Naive thymus-derived CD8-positive, alpha-beta T cell (primary cell): ENCODE data around the gene ACTRT2. TPM values are rescaled to one million over a fixed set of nuclear protein-coding genes. Genes with fewer than 3 reads are reported as not detected.

Experiments
- ATAC-seq, 2 donors: fragments of 150-1000 bp; cut with Tn5 transposase in 1 of 2; sonication (Bioruptor Pico), chemical (Tn5 transposase) in 1 of 2; 1 replicate in 1 of 2; 2 replicates in 1 of 2; pipeline ENCODE4 v1.10.0; 2021; ENCODE audit warnings: mild to moderate bottlenecking in 2 of 2, moderate library complexity in 2 of 2
- POLR2A ChIA-PET: fragments of 350-600 bp; sonication (Branson Sonifier 250); formaldehyde crosslinking; loops from one replicate; lab custom pipeline; 2021; ENCODE audit warnings: antibody characterized with exemption; lab: Charles Lee
- DNase-seq, 10 donors: peaks; one replicate each; pipeline versions ENCODE4 v3.0.0 to v3.0.0-alpha.2; 2020 to 2022
- H3K27ac Mint-ChIP-seq, 10 donors: one replicate each; pipeline ENCODE4 v1.8.0; 2020 to 2022; ENCODE audit warnings: mild to moderate bottlenecking in 10 of 10, mixed read lengths in 10 of 10, moderate library complexity in 4 of 10, inconsistent platforms in 1 of 10
- H3K27me3 Mint-ChIP-seq, 5 donors: one replicate each; pipeline ENCODE4 v1.8.0; 2021 to 2022; ENCODE audit warnings: mixed read lengths in 5 of 5
- H3K36me3 Mint-ChIP-seq, 3 donors: one replicate each; pipeline ENCODE4 v1.8.0; 2020 to 2022; ENCODE audit warnings: mixed read lengths in 3 of 3, mild to moderate bottlenecking in 2 of 3, inconsistent platforms in 1 of 3
- H3K4me1 Mint-ChIP-seq, 4 donors: one replicate each; pipeline ENCODE4 v1.8.0; 2021 to 2022; ENCODE audit warnings: mixed read lengths in 4 of 4
- H3K4me3 Mint-ChIP-seq, 10 donors: one replicate each; pipeline ENCODE4 v1.8.0; 2020 to 2022; ENCODE audit warnings: mild to moderate bottlenecking in 10 of 10, mixed read lengths in 10 of 10, moderate library complexity in 6 of 10, inconsistent platforms in 1 of 10
- H3K9me3 Mint-ChIP-seq, 9 donors: one replicate each; pipeline ENCODE4 v1.8.0; 2020 to 2022; ENCODE audit warnings: mixed read lengths in 9 of 9, mild to moderate bottlenecking in 3 of 9, inconsistent platforms in 1 of 9, moderate library complexity in 1 of 9
- polyA plus RNA-seq, 3 donors: library from polyadenylated mRNA; unstranded; fragments of 300-500 nt; fragmentation: Illumina TruSeq; gene quantifications; one replicate each; pipeline ENCODE4 v1.2.3, GENCODE V29; 2021
- total RNA-seq, 8 experiments: library from RNA in 2 of 8; stranded (reverse) in 2 of 8; gene quantifications; one replicate each; pipeline ENCODE4 v1.2.3 and lab custom pipeline; 2021 to 2026

Gene ACTRT2
- total and polyA plus RNA-seq, 5 experiments from 2014 or later = not detected

DNA sequence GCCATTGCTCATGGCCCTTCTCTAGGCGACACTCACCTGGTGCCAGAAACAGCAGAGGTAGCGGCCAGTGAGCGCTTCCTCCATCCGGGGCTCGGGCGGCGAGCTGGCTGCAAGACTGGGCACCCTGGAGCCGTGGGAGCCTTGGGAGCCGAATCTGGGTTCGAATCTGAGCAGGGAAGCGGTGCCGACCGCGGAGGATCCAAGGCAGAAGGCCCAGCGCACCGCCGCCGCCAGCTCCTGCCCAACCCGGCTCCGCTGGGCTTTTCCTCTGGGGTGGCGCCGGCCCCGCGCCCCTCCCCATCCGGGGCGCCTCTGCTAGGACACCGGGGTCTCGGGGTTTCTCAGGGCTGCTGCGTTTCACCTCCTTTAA is 46.0 kb downstream of the ACTRT2 start:
- Mint-ChIP-seq H3K4me1 (peaks cover 1 to 4% (median 2%) of the 10 kb centered on the region in 4 donors), H3K36me3 (no peaks in the 10 kb centered on the region), H3K4me3 (peak overlapping the region in 6 of 10 donors; percentile 11 to 54 (median 45)), H3K27ac (no peak overlapping the region), H3K27me3 (peaks cover 2 to 37% (median 7%) of the 10 kb centered on the region in 5 donors), H3K9me3 (no peaks in the 10 kb centered on the region)
- DNase-seq (peak in 1 of 10 donors; percentile 46), ATAC-seq (no peak)
- POLR2A ChIA-PET = no interaction called here

DNA sequence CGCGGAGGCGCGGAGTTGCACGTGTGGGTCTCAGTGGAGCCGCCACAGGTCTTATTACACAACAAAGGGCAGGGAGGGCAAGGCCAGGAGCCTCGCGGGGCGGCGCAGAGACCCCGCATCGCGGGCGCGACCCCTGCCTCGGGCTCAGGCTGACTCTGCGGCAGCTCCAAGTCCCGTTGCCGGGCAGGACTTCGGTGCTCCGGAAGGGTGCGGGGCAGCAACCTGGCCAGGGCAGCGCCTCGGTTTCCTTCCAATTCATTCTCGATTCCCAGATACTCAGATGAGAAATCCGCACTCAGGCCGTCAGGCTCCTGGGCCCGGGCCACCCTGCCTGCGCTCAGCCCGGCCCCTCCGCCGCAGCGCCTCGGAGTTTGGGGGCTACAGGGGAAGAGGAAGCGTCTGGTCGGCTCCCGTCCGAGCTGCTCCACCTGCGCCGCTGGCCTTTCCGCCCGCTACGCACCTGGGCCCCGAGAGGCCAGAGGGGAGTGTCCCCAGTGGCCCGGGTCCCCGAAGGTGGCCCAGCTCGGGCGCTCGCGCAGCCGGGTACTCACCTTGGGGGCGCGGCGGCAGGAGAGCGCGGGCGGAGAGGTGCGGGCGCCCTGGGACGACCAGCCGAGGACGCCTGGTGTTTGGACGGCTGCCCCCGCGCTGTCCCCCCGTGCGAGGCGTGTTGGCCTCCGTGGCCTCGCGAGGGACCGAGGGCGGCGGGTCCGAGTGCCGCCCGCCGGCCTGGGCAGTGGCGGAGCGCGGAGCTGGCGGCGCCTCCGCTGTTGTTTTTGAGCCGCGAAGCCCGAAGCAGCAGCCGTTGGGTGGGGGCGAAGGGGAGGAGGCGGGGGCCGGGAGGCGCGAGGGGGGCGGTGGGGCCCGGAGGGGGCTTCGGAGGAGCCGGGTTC is 46.6 kb downstream of the ACTRT2 start:
- DNase-seq = peak in 1 of 10 donors; percentile 60

GRCh38 chr1:3068564-3069431 is 47.5 kb downstream of the ACTRT2 start, which contains the start of gene PRDM16:
Gene PRDM16, plus strand, starts transcription at chr1:3069203. Its CDS starts 57 bp downstream, at chr1:3069260.
- H3K27ac Mint-ChIP-seq = no peak within 1 kb of the TSS

More for the DNA sequence above, 46.6 kb downstream of the ACTRT2 start:
- no peaks in the 10 kb centered on the region for H3K9me3 Mint-ChIP-seq
- POLR2A ChIA-PET = no interaction called here
- ATAC-seq = no peak
- no peak overlapping the region for H3K27ac Mint-ChIP-seq
- H3K36me3 Mint-ChIP-seq = no peaks in the 10 kb centered on the region
- H3K4me3 Mint-ChIP-seq = peak overlapping the region in 6 of 10 donors; percentile 19 to 79 (median 48)
- H3K27me3 Mint-ChIP-seq = peaks cover 3 to 40% (median 8%) of the 10 kb centered on the region in 5 donors
- peaks cover 2 to 4% (median 2%) of the 10 kb centered on the region in 4 donors for H3K4me1 Mint-ChIP-seq

DNA sequence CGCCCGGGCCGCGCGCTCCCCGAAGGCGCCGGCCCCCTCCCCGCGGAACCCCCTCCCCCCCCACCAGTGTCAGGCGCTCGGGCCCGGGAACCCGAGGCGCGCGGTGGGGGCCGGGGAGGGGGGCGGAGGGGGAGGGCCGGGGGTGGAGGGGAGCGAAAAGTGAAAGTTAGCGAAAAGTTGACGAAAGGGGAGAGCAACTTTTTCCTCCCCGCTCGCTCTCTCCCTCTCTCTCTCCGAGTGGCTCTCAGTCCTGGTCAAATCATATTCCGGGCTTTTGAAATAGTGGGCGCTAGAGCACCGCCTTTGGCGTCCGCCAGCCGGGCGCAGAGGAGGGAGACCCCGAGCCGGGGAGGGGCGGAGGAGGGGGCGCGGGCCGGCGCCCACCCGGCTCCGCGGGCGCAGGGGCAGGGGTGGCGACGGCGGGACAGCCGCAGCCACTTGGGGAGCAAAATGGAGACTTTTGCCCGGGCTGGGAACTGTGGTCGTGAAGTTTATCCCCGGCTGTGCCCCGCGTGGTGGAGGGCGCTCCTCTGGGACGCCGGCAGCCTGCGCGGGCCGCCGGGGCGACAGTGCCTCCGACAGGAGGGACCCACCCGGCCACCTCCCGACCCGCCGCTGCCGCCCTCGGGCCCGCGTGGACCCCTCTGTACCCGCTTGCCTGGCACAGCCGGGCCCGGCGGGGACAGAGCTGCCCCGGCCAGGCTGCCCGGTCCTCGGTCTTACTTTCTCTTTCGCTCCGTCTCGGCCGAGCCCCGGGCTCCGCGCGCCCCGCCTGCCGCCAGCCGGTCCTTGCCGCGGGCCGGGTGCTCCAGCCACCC is 48.4 kb downstream of the ACTRT2 start:
- Mint-ChIP-seq H3K27me3 (peaks cover 3 to 46% (median 13%) of the 10 kb centered on the region in 5 donors), H3K9me3 (no peaks in the 10 kb centered on the region), H3K4me3 (peak overlapping the region in 8 of 10 donors; percentile 33 to 79 (median 58)), H3K4me1 (peaks cover 2 to 4% (median 2%) of the 10 kb centered on the region in 4 donors), H3K27ac (no peak overlapping the region), H3K36me3 (no peaks in the 10 kb centered on the region)
- POLR2A ChIA-PET = no interaction called here
- ATAC-seq (peak; percentile 27 to 42), DNase-seq (peak in 1 of 10 donors; percentile 38)

More at GRCh38 chr1:3068564-3069431, 47.5 kb downstream of the ACTRT2 start, which contains the start of gene PRDM16:
- ATAC-seq = no peak
- Mint-ChIP-seq H3K4me1 (peaks cover 2 to 4% (median 2%) of the 10 kb centered on the region in 4 donors), H3K27me3 (peaks cover 3 to 40% (median 10%) of the 10 kb centered on the region in 5 donors), H3K36me3 (no peaks in the 10 kb centered on the region), H3K4me3 (peak within 1 kb of the TSS; percentile 70 to 91 (median 82)), H3K9me3 (no peaks in the 10 kb centered on the region)
- peak in 1 of 10 donors; percentile 59 for DNase-seq
- POLR2A ChIA-PET = no interaction called here

GRCh38 chr1:3070309-3070643 is 49.0 kb downstream of the ACTRT2 start:
- Mint-ChIP-seq H3K27me3 (peaks cover 3 to 46% (median 15%) of the 10 kb centered on the region in 5 donors), H3K4me3 (no peak overlapping the region), H3K9me3 (no peaks in the 10 kb centered on the region), H3K36me3 (no peaks in the 10 kb centered on the region), H3K27ac (no peak overlapping the region), H3K4me1 (peaks cover 2 to 4% (median 2%) of the 10 kb centered on the region in 4 donors)
- POLR2A ChIA-PET = no interaction called here
- ATAC-seq (no peak), DNase-seq (no peak)

GRCh38 chr1:3070644-3071564 is 49.6 kb downstream of the ACTRT2 start:
- DNase-seq (peak in 1 of 10 donors; percentile 19), ATAC-seq (no peak)
- POLR2A ChIA-PET = no interaction called here
- peak overlapping the region in 8 of 10 donors; percentile 22 to 54 (median 42) for H3K4me3 Mint-ChIP-seq
- peaks cover 3 to 46% (median 14%) of the 10 kb centered on the region in 5 donors for H3K27me3 Mint-ChIP-seq
- H3K27ac Mint-ChIP-seq = peak overlapping the region in 1 of 10 donors; percentile 75
- peaks cover 2 to 4% (median 2%) of the 10 kb centered on the region in 4 donors for H3K4me1 Mint-ChIP-seq
- no peaks in the 10 kb centered on the region for H3K9me3 Mint-ChIP-seq
- no peaks in the 10 kb centered on the region for H3K36me3 Mint-ChIP-seq

- POLR2A ChIA-PET = no interaction called here
- Mint-ChIP-seq H3K4me1 (peaks cover 2 to 4% (median 2%) of the 10 kb centered on the region in 4 donors), H3K4me3 (peak overlapping the region in 7 of 10 donors; percentile 26 to 55 (median 42)), H3K27ac (peak overlapping the region in 1 of 10 donors; percentile 75), H3K27me3 (peaks cover 5 to 48% (median 14%) of the 10 kb centered on the region in 5 donors), H3K36me3 (no peaks in the 10 kb centered on the region), H3K9me3 (no peaks in the 10 kb centered on the region)
- DNase-seq (no peak), ATAC-seq (no peak)
These were observed 50.5 kb downstream of the ACTRT2 start for GRCh38 chr1:3071565-3072390.

Other genes starting within 250 kb of the ACTRT2 start
- gene TTC34, start 219.8 kb upstream of the ACTRT2 start, total RNA-seq = 1 to 10 TPM; 6.0 to 6.2 TPM
- under 1 TPM; 0.03 to 0.37 (median 0.08) TPM for gene TTC34, start 219.8 kb upstream of the ACTRT2 start, polyA plus RNA-seq
- not detected for gene PRDM16, start 47.7 kb downstream of the ACTRT2 start, total RNA-seq
- gene PRDM16, start 47.7 kb downstream of the ACTRT2 start, polyA plus RNA-seq = not detected